Ovary (tissue), 9 donors: ENCODE results near the gene SPATA1. TPM values are rescaled to one million over a fixed set of nuclear protein-coding genes. Genes with fewer than 3 reads are reported as not detected.

Experiments
- DNase-seq, 5 donors: peaks; one replicate each; pipeline ENCODE4 v3.0.0-alpha.2; 2019 to 2020
- H3K27ac ChIP-seq, 2 donors: fragments of 200-600 bp; one replicate each; pipeline versions ENCODE4 v1.5.1 to v1.8.0; 2019 to 2022
- H3K27me3 ChIP-seq: fragments of 200-600 bp; one replicate; pipeline ENCODE4 v1.8.0; 2022
- H3K36me3 ChIP-seq: fragments of 200-600 bp; sonication (generic); one replicate; pipeline ENCODE4 v1.5.1; 2019
- H3K4me1 ChIP-seq: one replicate; pipeline ENCODE4 v1.8.1; 2013; ENCODE audit warnings: mild to moderate bottlenecking, moderate library complexity; ENCODE audit not compliant: insufficient read depth
- H3K4me3 ChIP-seq: fragments of 200-600 bp; sonication (generic); one replicate; pipeline ENCODE4 v1.5.1; 2017
- H3K9me3 ChIP-seq, 2 donors: fragments of 200-600 bp in 1 of 2; sonication (generic) in 1 of 2; one replicate each; pipeline versions ENCODE4 v1.5.1 to v1.8.1; 2013 to 2019; ENCODE audit warnings: mild to moderate bottlenecking in 1 of 2, moderate library complexity in 1 of 2
- EP300 ChIP-seq: sonication (generic); formaldehyde crosslinking; IDR thresholded peaks from one replicate; pipeline ENCODE4 v1.6.1; 2017; ENCODE audit warnings: antibody characterized with exemption
- POLR2A ChIP-seq: fragments of 450-650 bp; IDR thresholded peaks from one replicate; pipeline ENCODE4 v1.6.1; 2017; ENCODE audit warnings: antibody characterized with exemption, mild to moderate bottlenecking, moderate library complexity
- WGBS, 3 donors: extraction: QIAGEN DNeasy Blood & Tissue Kit in 1 of 3; methylation state at CpG; one replicate each; pipeline versions ENCODE4 v1.1.5 to v1.1.7; 2013 to 2017; 5-methylcytosine and 5-hydroxymethylcytosine counted together
- intact Hi-C, 4 donors: fragments of 100-400 bp; cut with DNase I; formaldehyde crosslinking; loops; one replicate each; pipeline versions ENCODE4 v1.11.0 to v1.15.1; 2022 to 2023
- polyA plus RNA-seq, 2 donors: library from polyadenylated mRNA; stranded (reverse); fragments of 200-250 nt in 1 of 2; fragments of 350-450 nt in 1 of 2; fragmentation: Illumina TruSeq in 1 of 2; extraction: RNeasy Lipid Tissue Mini Kit (QIAGEN cat#74804) in 1 of 2; gene quantifications; one replicate each; pipeline ENCODE4 v1.2.3, GENCODE V29; 2013 to 2014
- total RNA-seq, 7 donors: library from RNA; depleted of rRNA in 2 of 7; stranded (reverse); fragments of >200 nt in 2 of 7; fragmentation: NEBNext Ultra II Directional in 3 of 7; extraction: Animal tissue kit (Norgen Biotek cat#: 25700) in 3 of 7; gene quantifications; one replicate each; pipeline versions ENCODE4 v1.1.0 to v1.2.4, GENCODE V29; 2016 to 2023
- TF ChIP-seq, protein P1 (sequence below), 3 donors: fragments of 450-650 bp in 2 of 3; fragments of 200-600 bp in 1 of 3; IDR thresholded peaks; one replicate each; pipeline versions ENCODE4 v1.5.1 to v1.8.0; 2016 to 2022; ENCODE audit warnings: antibody characterized with exemption in 3 of 3, mild to moderate bottlenecking in 1 of 3
- donor health status: DM: no; HTN: no; CAD: no; lungs with moderate emphysema.
- donor health status: DM: no; HTN: no; CAD: no.
- donor health status: Bipolar disorder and iron deficiency.
- donor health status: DM: yes; HTN: yes; CAD: no.
- donor health status: DM: no; HTN: no; CAD: no.
- donor health status: DM: yes; HTN: yes; CAD: no.

The SPATA1 gene
- total and polyA plus RNA-seq, 9 donors = 0.12 to 1.9 (median 0.52) TPM; not detected in 1

DNA sequence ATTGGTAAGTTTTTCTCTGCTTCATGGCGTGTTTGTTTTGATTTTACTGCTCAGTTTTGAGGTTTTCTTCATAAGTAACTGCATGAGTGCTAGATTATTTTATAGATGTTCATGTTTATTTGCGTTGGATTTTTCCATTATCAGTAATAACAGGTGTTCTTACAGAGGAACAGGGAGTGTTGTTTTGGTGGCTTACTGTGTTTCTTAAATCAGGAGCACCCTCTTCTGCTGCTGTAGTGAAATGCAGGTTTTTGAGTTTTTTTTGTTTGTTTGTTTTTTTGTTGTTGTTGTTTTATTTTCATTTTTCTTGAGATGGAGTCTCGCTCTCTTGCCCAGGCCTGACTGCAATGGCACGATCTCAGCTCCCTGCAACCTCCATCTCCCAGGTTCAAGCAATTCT lies 35.5 kb downstream of the SPATA1 start:
- Histone ChIP-seq H3K27ac (no peak overlapping the region), H3K4me1 (no peaks in the 10 kb centered on the region), H3K4me3 (no peak overlapping the region), H3K36me3 (no peaks in the 10 kb centered on the region), H3K27me3 (no peaks in the 10 kb centered on the region), H3K9me3 (no peaks in the 10 kb centered on the region)
- WGBS, 3 donors = 69 to 91% (median 85%) methylated on average over 4 of the region's 4 CpGs
- DNase-seq = no peak
- intact Hi-C loops = no loop called here
- TF ChIP-seq POLR2A (no peak), EP300 (no peak)
- TF ChIP-seq, protein P1, sequence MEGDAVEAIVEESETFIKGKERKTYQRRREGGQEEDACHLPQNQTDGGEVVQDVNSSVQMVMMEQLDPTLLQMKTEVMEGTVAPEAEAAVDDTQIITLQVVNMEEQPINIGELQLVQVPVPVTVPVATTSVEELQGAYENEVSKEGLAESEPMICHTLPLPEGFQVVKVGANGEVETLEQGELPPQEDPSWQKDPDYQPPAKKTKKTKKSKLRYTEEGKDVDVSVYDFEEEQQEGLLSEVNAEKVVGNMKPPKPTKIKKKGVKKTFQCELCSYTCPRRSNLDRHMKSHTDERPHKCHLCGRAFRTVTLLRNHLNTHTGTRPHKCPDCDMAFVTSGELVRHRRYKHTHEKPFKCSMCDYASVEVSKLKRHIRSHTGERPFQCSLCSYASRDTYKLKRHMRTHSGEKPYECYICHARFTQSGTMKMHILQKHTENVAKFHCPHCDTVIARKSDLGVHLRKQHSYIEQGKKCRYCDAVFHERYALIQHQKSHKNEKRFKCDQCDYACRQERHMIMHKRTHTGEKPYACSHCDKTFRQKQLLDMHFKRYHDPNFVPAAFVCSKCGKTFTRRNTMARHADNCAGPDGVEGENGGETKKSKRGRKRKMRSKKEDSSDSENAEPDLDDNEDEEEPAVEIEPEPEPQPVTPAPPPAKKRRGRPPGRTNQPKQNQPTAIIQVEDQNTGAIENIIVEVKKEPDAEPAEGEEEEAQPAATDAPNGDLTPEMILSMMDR (IDR thresholded peaks at IDR 0.05) = no peak

DNA sequence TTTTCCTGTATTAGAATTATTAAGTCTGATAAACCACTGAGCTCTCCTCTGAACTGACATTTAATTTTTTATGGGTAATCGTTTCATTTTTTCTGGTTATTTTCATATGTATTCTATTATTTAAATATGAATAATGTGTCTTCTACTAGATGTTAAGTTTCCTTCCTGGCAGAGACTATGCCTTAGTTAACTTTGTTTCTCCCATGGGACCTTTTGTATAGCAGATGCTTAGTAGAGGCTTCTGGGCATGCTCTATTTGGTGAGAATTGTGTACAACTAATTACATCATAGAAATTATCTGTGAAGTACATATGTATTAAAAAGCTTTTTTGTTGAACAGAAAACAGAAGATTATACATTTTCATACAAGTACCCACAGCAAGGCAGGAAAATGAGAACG lies 44.6 kb downstream of the SPATA1 start:
- intact Hi-C loops = no loop called here

DNA sequence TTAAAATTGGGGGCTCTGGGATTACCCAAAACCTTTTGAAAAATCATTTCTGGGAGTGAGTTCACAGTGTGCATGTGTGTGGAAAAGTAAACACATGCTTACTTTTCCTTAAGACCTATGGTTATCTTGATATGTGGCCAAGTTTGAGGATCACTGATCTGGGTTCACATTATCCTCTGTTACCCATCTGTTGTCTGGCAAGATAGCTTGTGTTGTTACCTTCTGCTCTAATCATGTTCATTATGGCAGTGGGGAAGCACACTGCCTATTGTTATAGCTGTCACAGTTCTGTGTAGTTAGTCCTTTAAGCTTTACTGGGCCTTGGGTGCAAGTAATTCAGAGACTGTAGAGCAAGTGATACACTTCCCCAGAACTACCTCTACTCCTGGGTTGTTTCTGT lies 63.0 kb downstream of the SPATA1 start:
- no peaks in the 10 kb centered on the region for H3K9me3 ChIP-seq
- H3K27ac ChIP-seq = no peak overlapping the region
- no peaks in the 10 kb centered on the region for H3K36me3 ChIP-seq
- H3K4me1 ChIP-seq = peaks cover 5% of the 10 kb centered on the region
- TF ChIP-seq POLR2A (no peak), EP300 (no peak)
- TF ChIP-seq, protein P1 (IDR thresholded peaks at IDR 0.05) = no peak
- no peak for DNase-seq
- intact Hi-C loops = loop anchor here in 1 of 4 donors (10.0 kb wide), 1 partner anchor 64 kb away; the partner anchor contains the start of genes GNG5 and SPATA1
- H3K27me3 ChIP-seq = no peaks in the 10 kb centered on the region
- H3K4me3 ChIP-seq = no peak overlapping the region

More for the DNA sequence above, 44.6 kb downstream of the SPATA1 start:
- no peaks in the 10 kb centered on the region for H3K36me3 ChIP-seq
- H3K4me1 ChIP-seq = no peaks in the 10 kb centered on the region
- H3K27ac ChIP-seq = no peak overlapping the region
- no peaks in the 10 kb centered on the region for H3K27me3 ChIP-seq
- TF ChIP-seq POLR2A = no peak
- TF ChIP-seq EP300 = no peak
- TF ChIP-seq, protein P1 (IDR thresholded peaks at IDR 0.05) = no peak
- 87 to 88% (median 88%) methylated on average over 2 of the region's 2 CpGs for WGBS, 3 donors
- H3K9me3 ChIP-seq = no peaks in the 10 kb centered on the region
- H3K4me3 ChIP-seq = no peak overlapping the region
- no peak for DNase-seq

DNA sequence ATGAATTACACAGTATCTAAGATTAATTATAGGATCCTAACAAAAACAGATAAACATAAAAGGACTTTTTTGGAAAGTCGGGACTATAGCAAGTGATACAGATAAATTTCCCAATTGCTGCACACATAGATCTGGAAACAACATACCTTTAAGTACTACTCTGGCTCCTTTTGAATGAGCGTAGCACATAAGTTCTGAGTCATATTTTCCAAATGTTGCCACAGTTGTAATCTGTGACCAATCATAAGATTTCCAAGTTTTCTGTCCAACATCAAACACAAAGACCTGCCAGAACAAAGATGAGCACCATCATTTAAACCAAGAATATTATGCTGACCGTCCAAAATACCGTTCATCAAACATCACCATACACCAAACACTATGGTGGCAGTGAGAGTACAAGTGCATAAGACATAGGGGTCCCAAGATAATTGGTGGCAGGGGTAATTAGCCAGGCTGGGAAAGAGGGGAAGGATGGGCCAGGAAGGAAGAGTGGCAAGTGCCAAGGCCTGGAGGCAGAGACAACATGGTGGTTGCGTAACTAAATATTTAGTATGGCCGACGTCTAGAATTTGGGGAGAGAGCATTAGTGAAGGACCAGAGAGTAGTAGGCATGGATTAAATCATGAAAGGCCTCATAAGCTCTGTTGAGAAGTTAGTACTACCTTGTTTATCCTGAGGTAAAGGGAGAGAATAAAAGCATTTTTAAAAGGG lies 64.4 kb downstream of the SPATA1 start:
- 84 to 91% (median 89%) methylated on average over 7 of the region's 7 CpGs for WGBS, 3 donors
- Histone ChIP-seq H3K4me1 (peaks cover 5% of the 10 kb centered on the region), H3K36me3 (no peaks in the 10 kb centered on the region), H3K27me3 (no peaks in the 10 kb centered on the region), H3K27ac (no peak overlapping the region), H3K9me3 (no peaks in the 10 kb centered on the region), H3K4me3 (no peak overlapping the region)
- TF ChIP-seq EP300 (no peak), POLR2A (no peak)
- TF ChIP-seq, protein P1 (IDR thresholded peaks at IDR 0.05) = no peak
- intact Hi-C loops = loop anchor here in 2 of 4 donors (10.0 kb wide), 1 partner anchor 66 kb away; the partner anchor contains the start of genes GNG5 (in 2 of the 2) and SPATA1 (in 2 of the 2)
- no peak for DNase-seq
